MM.1S (cell line): Measurements from ENCODE around the gene ECSCR.

Experiments used
- DNase-seq: peaks from one replicate; pipeline ENCODE4 v3.0.0-alpha.2; 2015
- H2AFZ ChIP-seq: fragments of 300-600 bp; sonication (generic); 2 replicates; pipeline ENCODE4 v1.6.0; 2016; ENCODE audit warnings: antibody characterized with exemption, low read length
- H3F3A ChIP-seq: fragments of 300-600 bp; sonication (generic); 2 replicates; pipeline ENCODE4 v1.6.1; 2016; ENCODE audit warnings: mild to moderate bottlenecking, antibody characterized with exemption, low read length, moderate library complexity, mixed read lengths; ENCODE audit not compliant: insufficient read depth
- H3K27ac ChIP-seq: fragments of 300-600 bp; sonication (generic); 2 replicates; pipeline ENCODE4 v1.5.1; 2016; ENCODE audit warnings: mild to moderate bottlenecking, low read length
- H3K27me3 ChIP-seq: fragments of 300-600 bp; sonication (generic); replicated peaks from 2 replicates; pipeline ENCODE4 v1.6.0; 2016; ENCODE audit warnings: low read length; ENCODE audit not compliant: insufficient read depth
- H3K36me3 ChIP-seq: fragments of 300-600 bp; sonication (generic); replicated peaks from 2 replicates; pipeline ENCODE4 v1.6.1; 2016; ENCODE audit warnings: mild to moderate bottlenecking, low read length, mixed read lengths; ENCODE audit not compliant: insufficient read depth
- H3K4me1 ChIP-seq: fragments of 300-600 bp; sonication (generic); 2 replicates; pipeline ENCODE4 v1.6.1; 2016; ENCODE audit warnings: low read length, mixed read lengths
- H3K4me2 ChIP-seq: fragments of 300-600 bp; sonication (generic); 2 replicates; pipeline ENCODE4 v1.6.0; 2016; ENCODE audit warnings: low read depth, low read length
- H3K4me3 ChIP-seq: fragments of 300-600 bp; sonication (generic); 2 replicates; pipeline ENCODE4 v1.5.1; 2016; ENCODE audit warnings: low read length, mixed read lengths
- H3K79me2 ChIP-seq: fragments of 300-600 bp; sonication (generic); 2 replicates; pipeline ENCODE4 v1.6.1; 2016; ENCODE audit warnings: mixed run types, low read length, mixed read lengths
- H3K9ac ChIP-seq: fragments of 300-600 bp; sonication (generic); 2 replicates; pipeline ENCODE4 v1.6.1; 2016; ENCODE audit warnings: low read length, mixed read lengths
- H3K9me2 ChIP-seq: fragments of 300-600 bp; sonication (generic); replicated peaks from 2 replicates; pipeline ENCODE4 v1.6.1; 2016; ENCODE audit warnings: mild to moderate bottlenecking, low read length, mixed read lengths; ENCODE audit not compliant: insufficient read depth
- H3K9me3 ChIP-seq: fragments of 300-600 bp; sonication (generic); replicated peaks from 2 replicates; pipeline ENCODE4 v1.6.1; 2016; ENCODE audit warnings: mild to moderate bottlenecking, low read length, mixed read lengths; ENCODE audit not compliant: insufficient read depth
- H4K20me1 ChIP-seq: fragments of 300-600 bp; sonication (generic); 2 replicates; pipeline ENCODE4 v1.6.1; 2016; ENCODE audit warnings: mild to moderate bottlenecking, low read length, moderate library complexity, mixed read lengths; ENCODE audit not compliant: insufficient read depth
- CTCF ChIP-seq: fragments of 300-600 bp; sonication (generic); IDR thresholded peaks from 2 replicates; pipeline ENCODE4 v1.5.1; 2016; ENCODE audit warnings: antibody characterized with exemption, low read length, mixed read lengths
- EZH2 ChIP-seq: fragments of 300-600 bp; sonication (generic); optimal IDR thresholded peaks from 2 replicates; pipeline ENCODE3; 2017; ENCODE audit warnings: low read depth, mild to moderate bottlenecking, antibody characterized with exemption, low read length, mixed read lengths
- EZH2phosphoT487 ChIP-seq: fragments of 300-600 bp; sonication (generic); IDR thresholded peaks from 2 replicates; pipeline ENCODE4 v1.6.1; 2018; ENCODE audit warnings: antibody characterized with exemption, low read length

Gene ECSCR

DNA sequence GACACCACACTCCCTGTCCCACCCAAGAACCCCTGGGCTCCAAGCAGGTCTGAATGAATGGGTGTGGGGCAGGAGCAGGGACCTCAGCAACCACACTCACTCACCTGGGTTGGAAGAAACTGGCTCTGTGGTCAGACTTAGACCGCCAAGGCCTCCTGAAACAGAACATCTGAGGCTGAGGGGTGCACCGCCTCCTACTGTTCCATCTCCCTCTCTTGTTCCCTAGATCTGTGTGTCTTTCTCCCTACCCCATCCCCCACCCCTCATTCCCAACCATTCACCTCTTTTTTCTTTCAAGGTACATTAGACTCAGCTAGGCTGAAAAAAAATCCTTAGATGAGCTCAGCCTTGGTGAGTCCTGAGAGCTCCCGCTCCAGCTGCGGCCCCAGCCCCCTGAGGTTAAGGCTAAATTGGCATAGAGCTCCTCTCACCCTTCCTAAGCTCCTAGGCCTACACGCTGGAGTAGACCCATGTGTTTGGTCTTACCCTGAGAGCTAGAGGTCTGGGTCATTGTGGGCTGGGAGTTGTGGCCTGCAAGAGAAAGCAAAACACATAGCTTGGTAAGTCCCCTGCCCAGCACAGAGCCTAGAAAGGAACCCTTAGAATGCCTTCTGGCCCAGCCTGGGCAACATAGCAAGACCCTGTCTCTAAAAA, 4.8 kb downstream of the ECSCR start:
- no peak overlapping the region for H3K4me3 ChIP-seq
- no peaks in the 10 kb centered on the region for H3K9me3 ChIP-seq
- H4K20me1 ChIP-seq: no peaks in the 10 kb centered on the region
- DNase-seq: peak; percentile 11
- no peak overlapping the region for H2AFZ ChIP-seq
- no peaks in the 10 kb centered on the region for H3K9me2 ChIP-seq
- no peak overlapping the region for H3K4me2 ChIP-seq
- no peak overlapping the region for H3K27ac ChIP-seq
- H3K4me1 ChIP-seq: no peaks in the 10 kb centered on the region
- H3F3A ChIP-seq: no peaks in the 10 kb centered on the region
- H3K36me3 ChIP-seq: no peaks in the 10 kb centered on the region
- TF ChIP-seq EZH2phosphoT487: no peak
- TF ChIP-seq EZH2: no peak
- no peak for TF ChIP-seq CTCF
- H3K79me2 ChIP-seq: no peaks in the 10 kb centered on the region
- no peak overlapping the region for H3K9ac ChIP-seq
- no peaks in the 10 kb centered on the region for H3K27me3 ChIP-seq

GRCh38 chr5:139457241-139457640, 5.3 kb downstream of the ECSCR start:
- H3K79me2 ChIP-seq: no peaks in the 10 kb centered on the region
- no peak overlapping the region for H3K4me2 ChIP-seq
- no peak overlapping the region for H2AFZ ChIP-seq
- DNase-seq: no peak
- no peaks in the 10 kb centered on the region for H3K27me3 ChIP-seq
- H3K9me2 ChIP-seq: no peaks in the 10 kb centered on the region
- no peak overlapping the region for H3K4me3 ChIP-seq
- TF ChIP-seq CTCF (no peak), EZH2 (no peak), EZH2phosphoT487 (no peak)
- no peaks in the 10 kb centered on the region for H3K4me1 ChIP-seq
- no peaks in the 10 kb centered on the region for H4K20me1 ChIP-seq
- no peaks in the 10 kb centered on the region for H3F3A ChIP-seq
- no peaks in the 10 kb centered on the region for H3K36me3 ChIP-seq
- no peak overlapping the region for H3K9ac ChIP-seq
- H3K27ac ChIP-seq: no peak overlapping the region
- H3K9me3 ChIP-seq: no peaks in the 10 kb centered on the region

GRCh38 chr5:139456776-139457175, 5.8 kb downstream of the ECSCR start:
- H3K79me2 ChIP-seq: no peaks in the 10 kb centered on the region
- H3K9ac ChIP-seq: no peak overlapping the region
- DNase-seq: no peak
- no peaks in the 10 kb centered on the region for H3K27me3 ChIP-seq
- no peak overlapping the region for H2AFZ ChIP-seq
- no peaks in the 10 kb centered on the region for H3K36me3 ChIP-seq
- no peaks in the 10 kb centered on the region for H4K20me1 ChIP-seq
- H3K4me3 ChIP-seq: no peak overlapping the region
- TF ChIP-seq EZH2: no peak
- no peak for TF ChIP-seq EZH2phosphoT487
- no peak for TF ChIP-seq CTCF
- H3F3A ChIP-seq: no peaks in the 10 kb centered on the region
- no peak overlapping the region for H3K27ac ChIP-seq
- no peaks in the 10 kb centered on the region for H3K9me2 ChIP-seq
- H3K4me1 ChIP-seq: no peaks in the 10 kb centered on the region
- H3K9me3 ChIP-seq: no peaks in the 10 kb centered on the region
- H3K4me2 ChIP-seq: no peak overlapping the region
